Spleen (tissue), 11 donors: Measurements from ENCODE around the gene SUPT6H. TPM values are rescaled to one million over a fixed set of nuclear protein-coding genes. Genes with fewer than 3 reads are reported as not detected.

Experiments used
- DNase-seq: peaks from one replicate; pipeline ENCODE4 v3.0.0-alpha.2; 2020
- H3K27ac ChIP-seq, 8 donors: fragments of 200-600 bp; sonication (generic) in 7 of 8; 1 replicate in 4 of 8; 2 replicates in 4 of 8; pipeline versions ENCODE4 v1.5.0 to v1.8.0; 2016 to 2021; ENCODE audit warnings: inconsistent platforms in 4 of 8, mild to moderate bottlenecking in 4 of 8, moderate library complexity in 1 of 8
- H3K27me3 ChIP-seq, 7 donors: fragments of 200-600 bp; sonication (generic) in 6 of 7; replicated peaks in 1 of 7; 1 replicate in 4 of 7; 2 replicates in 3 of 7; pipeline versions ENCODE4 v1.5.0 to v1.8.0; 2016 to 2021; ENCODE audit warnings: inconsistent platforms in 3 of 7, mild to moderate bottlenecking in 1 of 7
- H3K36me3 ChIP-seq, 6 donors: fragments of 200-600 bp; sonication (generic) in 5 of 6; 1 replicate in 4 of 6; 2 replicates in 2 of 6; pipeline versions ENCODE4 v1.5.0 to v1.8.0; 2016 to 2021; ENCODE audit warnings: inconsistent platforms in 2 of 6
- H3K4me1 ChIP-seq, 6 donors: fragments of 200-600 bp; sonication (generic) in 5 of 6; 1 replicate in 3 of 6; 2 replicates in 3 of 6; pipeline versions ENCODE4 v1.5.0 to v1.8.0; 2016 to 2021; ENCODE audit warnings: inconsistent platforms in 3 of 6
- H3K4me3 ChIP-seq, 8 donors: fragments of 200-600 bp; sonication (generic) in 7 of 8; 1 replicate in 4 of 8; 2 replicates in 4 of 8; pipeline versions ENCODE4 v1.5.0 to v1.8.0; 2016 to 2021; ENCODE audit warnings: inconsistent platforms in 4 of 8, mild to moderate bottlenecking in 4 of 8, moderate library complexity in 2 of 8
- H3K9me3 ChIP-seq, 8 donors: fragments of 200-600 bp; sonication (generic) in 7 of 8; 1 replicate in 4 of 8; 2 replicates in 4 of 8; pipeline versions ENCODE4 v1.5.0 to v1.8.0; 2016 to 2021; ENCODE audit warnings: inconsistent platforms in 4 of 8
- CTCF ChIP-seq, 11 experiments: fragments of 200-600 bp in 7 of 11; fragments of 450-650 bp in 4 of 11; sonication (generic) in 4 of 11; IDR thresholded peaks in 8 of 11; conservative IDR thresholded peaks in 3 of 11; 1 replicate in 7 of 11; 2 replicates in 4 of 11; pipeline versions ENCODE4 v1.4.0 to v1.8.0; 2016 to 2021; ENCODE audit warnings: antibody characterized with exemption in 11 of 11, inconsistent platforms in 4 of 11, mild to moderate bottlenecking in 1 of 11
- POLR2A ChIP-seq, 3 donors: fragments of 450-650 bp; IDR thresholded peaks; one replicate each; pipeline ENCODE4 v1.5.1; 2017; ENCODE audit warnings: antibody characterized with exemption in 3 of 3, mild to moderate bottlenecking in 1 of 3
- POLR2AphosphoS5 ChIP-seq, 3 donors: sonication (generic); formaldehyde crosslinking; IDR thresholded peaks; one replicate each; pipeline ENCODE4 v1.5.1; 2017; ENCODE audit warnings: antibody characterized with exemption in 3 of 3
- WGBS, 5 donors: extraction: QIAGEN DNeasy Blood & Tissue Kit in 3 of 5; methylation state at CpG; one replicate each; pipeline versions ENCODE4 v1.1.5 to v1.1.7; 2013 to 2018; 5-methylcytosine and 5-hydroxymethylcytosine counted together
- intact Hi-C: fragments of 100-400 bp; cut with DNase I; formaldehyde crosslinking; loops from one replicate; pipeline ENCODE4 v1.15.0; 2023; ENCODE audit warnings: low total_unique reads
- polyA plus RNA-seq, 3 donors: library from polyadenylated mRNA; stranded (reverse); fragments of 200-250 nt; gene quantifications; one replicate each; pipeline ENCODE4 v1.2.1, GENCODE V29; 2013
- total RNA-seq, 7 donors: library from RNA; depleted of rRNA in 3 of 7; stranded (reverse); fragments of >200 nt in 3 of 7; fragmentation: NEBNext Ultra II Directional in 4 of 7; extraction: Animal tissue kit (Norgen Biotek cat#: 25700) in 4 of 7; gene quantifications; one replicate each; pipeline versions ENCODE4 v1.1.0 to v1.2.1, GENCODE V29; 2016 to 2021
- donor health status: healthy with polysubstance abuse.
- donor health status: DM: no; HTN: no; CAD: no; lungs with moderate emphysema.
- donor health status: DM: no; HTN: no; CAD: no.
- donor health status: Bipolar disorder and iron deficiency.
- donor health status: healthy.
- donor health status: DM: no; HTN: no; CAD: no.
- donor health status: DM: yes; HTN: yes; CAD: no.

Gene SUPT6H
- total and polyA plus RNA-seq, 10 donors = 11.6 to 91.2 (median 71.9) TPM

GRCh38 chr17:28684963-28685362 lies 23.0 kb downstream of the SUPT6H start:
- no peak for DNase-seq
- no peak for TF ChIP-seq POLR2A (IDR thresholded peaks at IDR 0.05)
- peak in 1 of 3 donors; percentile 40 for TF ChIP-seq POLR2AphosphoS5 (IDR thresholded peaks at IDR 0.05)
- peak in 2 of 11 experiments; percentile 10 to 31 for TF ChIP-seq CTCF (IDR thresholded peaks at IDR 0.05 in 8 of 11, conservative IDR thresholded peaks at IDR 0.05 in 3 of 11)
- H3K4me3 ChIP-seq = no peak overlapping the region
- H3K4me1 ChIP-seq = no peaks in the 10 kb centered on the region
- 70 to 78% (median 72%) methylated on average over 3 of the region's 3 CpGs for WGBS, 5 donors
- no peaks in the 10 kb centered on the region for H3K27me3 ChIP-seq
- peaks cover 33 to 100% (median 100%) of the 10 kb centered on the region in 6 donors for H3K36me3 ChIP-seq
- no peak overlapping the region for H3K27ac ChIP-seq
- intact Hi-C loops = no loop called here
- no peaks in the 10 kb centered on the region for H3K9me3 ChIP-seq

GRCh38 chr17:28685366-28685765 lies 23.4 kb downstream of the SUPT6H start:
- intact Hi-C loops = no loop called here
- no peak for DNase-seq

GRCh38 chr17:28686296-28686695 lies 24.3 kb downstream of the SUPT6H start:
- no peak for TF ChIP-seq CTCF (IDR thresholded peaks at IDR 0.05 in 8 of 11, conservative IDR thresholded peaks at IDR 0.05 in 3 of 11)
- no peak for TF ChIP-seq POLR2A (IDR thresholded peaks at IDR 0.05)
- TF ChIP-seq POLR2AphosphoS5 (IDR thresholded peaks at IDR 0.05) = no peak
- Histone ChIP-seq H3K4me1 (no peaks in the 10 kb centered on the region), H3K36me3 (peaks cover 32 to 100% (median 100%) of the 10 kb centered on the region in 6 donors), H3K27me3 (no peaks in the 10 kb centered on the region), H3K27ac (no peak overlapping the region), H3K4me3 (no peak overlapping the region), H3K9me3 (no peaks in the 10 kb centered on the region)
- intact Hi-C loops = no loop called here
- WGBS, 5 donors = 85 to 96% (median 95%) methylated on average over 4 of the region's 4 CpGs
- no peak for DNase-seq

More at GRCh38 chr17:28685366-28685765, 23.4 kb downstream of the SUPT6H start:
- TF ChIP-seq CTCF (IDR thresholded peaks at IDR 0.05 in 8 of 11, conservative IDR thresholded peaks at IDR 0.05 in 3 of 11) (no peak), POLR2AphosphoS5 (IDR thresholded peaks at IDR 0.05) (no peak), POLR2A (IDR thresholded peaks at IDR 0.05) (no peak)
- Histone ChIP-seq H3K36me3 (peaks cover 33 to 100% (median 100%) of the 10 kb centered on the region in 6 donors), H3K4me1 (no peaks in the 10 kb centered on the region), H3K9me3 (no peaks in the 10 kb centered on the region), H3K27ac (no peak overlapping the region), H3K4me3 (no peak overlapping the region), H3K27me3 (no peaks in the 10 kb centered on the region)
- WGBS, 5 donors = 94 to 99% (median 95%) methylated on average over 5 of the region's 5 CpGs

- H3K4me3 ChIP-seq = no peak overlapping the region
- H3K27ac ChIP-seq = no peak overlapping the region
- peaks cover 20 to 100% (median 100%) of the 10 kb centered on the region in 6 donors for H3K36me3 ChIP-seq
- no peak for TF ChIP-seq POLR2AphosphoS5 (IDR thresholded peaks at IDR 0.05)
- no peak for TF ChIP-seq CTCF (IDR thresholded peaks at IDR 0.05 in 8 of 11, conservative IDR thresholded peaks at IDR 0.05 in 3 of 11)
- H3K4me1 ChIP-seq = no peaks in the 10 kb centered on the region
- WGBS, 5 donors = 93 to 99% (median 96%) methylated on average over 4 of the region's 4 CpGs
- no peaks in the 10 kb centered on the region for H3K27me3 ChIP-seq
- no peaks in the 10 kb centered on the region for H3K9me3 ChIP-seq
- intact Hi-C loops = no loop called here
- no peak for DNase-seq
These were observed 26.5 kb downstream of the SUPT6H start for GRCh38 chr17:28688481-28688880.
